Right cardiac atrium (tissue), 5 donors: ENCODE results near the gene CFAP61. TPM values are rescaled to one million over a fixed set of nuclear protein-coding genes. Genes with fewer than 3 reads are reported as not detected.

ENCODE experiments used
- ATAC-seq, 2 donors: fragments of 200-7000 bp; cut with Tn5 transposase; one replicate each; pipeline versions ENCODE4 v1.8.0 to v1.9.1; 2020; ENCODE audit warnings: moderate library complexity in 2 of 2, mild to moderate bottlenecking in 1 of 2
- DNase-seq, 3 donors: peaks; one replicate each; pipeline ENCODE4 v3.0.0-alpha.2; 2020
- H3K27ac ChIP-seq: one replicate; pipeline ENCODE4 v1.5.1; 2013; ENCODE audit warnings: mild to moderate bottlenecking, low read length, control low read depth, moderate library complexity
- H3K27me3 ChIP-seq: one replicate; pipeline ENCODE4 v1.6.1; 2013; ENCODE audit not compliant: control insufficient read depth, insufficient read depth
- H3K4me1 ChIP-seq: one replicate; pipeline ENCODE4 v1.6.1; 2013; ENCODE audit warnings: low read length; ENCODE audit not compliant: control insufficient read depth, insufficient read depth
- H3K4me3 ChIP-seq: one replicate; pipeline ENCODE4 v1.5.1; 2013; ENCODE audit warnings: low read length, control low read depth
- H3K9me3 ChIP-seq: one replicate; pipeline ENCODE4 v1.6.1; 2013; ENCODE audit warnings: low read length; ENCODE audit not compliant: control insufficient read depth
- WGBS: extraction: QIAGEN DNeasy Blood & Tissue Kit; methylation state at CpG from one replicate; pipeline ENCODE4 v1.1.7; 2013; 5-methylcytosine and 5-hydroxymethylcytosine counted together
- intact Hi-C, 4 donors: fragments of 100-400 bp; cut with DNase I; formaldehyde crosslinking; loops; one replicate each; pipeline versions ENCODE4 v1.11.0 to v1.14.0; 2022 to 2023
- polyA plus RNA-seq: library from polyadenylated mRNA; stranded (reverse); fragments of 200-250 nt; gene quantifications from one replicate; pipeline ENCODE4 v1.2.3, GENCODE V29; 2013
- total RNA-seq, 4 donors: library from RNA; stranded (reverse); fragmentation: NEBNext Ultra II Directional; extraction: Animal tissue kit (Norgen Biotek cat#: 25700); gene quantifications; one replicate each; pipeline ENCODE4 v1.2.1, GENCODE V29; 2021
- donor health status: healthy with polysubstance abuse.
- donor health status: DM: no; HTN: yes; CAD: no.
- donor health status: DM: no; HTN: no; CAD: no.
- donor health status: DM: no; HTN: yes; CAD: no; lungs with severe emphysema.
- donor health status: DM: yes; HTN: yes; CAD: no.

Gene CFAP61
- total and polyA plus RNA-seq, 5 donors, result 0.11 to 2.4 (median 0.74) TPM; not detected in 1

GRCh38 chr20:20404633-20405032 is 352.3 kb downstream of the CFAP61 start:
- intact Hi-C loops, result no loop called here
- Histone ChIP-seq H3K4me1 (peaks cover 1% of the 10 kb centered on the region), H3K4me3 (no peak overlapping the region), H3K27ac (no peak overlapping the region), H3K27me3 (no peaks in the 10 kb centered on the region), H3K9me3 (no peaks in the 10 kb centered on the region)
- DNase-seq (no peak), ATAC-seq (no peak)
- 93% methylated on average over 5 of the region's 5 CpGs for WGBS

- Histone ChIP-seq H3K9me3 (no peaks in the 10 kb centered on the region), H3K27ac (no peak overlapping the region), H3K4me1 (peaks cover 1% of the 10 kb centered on the region), H3K27me3 (no peaks in the 10 kb centered on the region), H3K4me3 (no peak overlapping the region)
- WGBS, result 90% methylated on average over 10 of the region's 10 CpGs
- intact Hi-C loops, result no loop called here
- ATAC-seq (no peak), DNase-seq (no peak)
Measured at GRCh38 chr20:20405623-20406022, 353.3 kb downstream of the CFAP61 start.

- peaks cover 1% of the 10 kb centered on the region for H3K4me1 ChIP-seq
- no peak for ATAC-seq
- 86% methylated on average over 2 of the region's 2 CpGs for WGBS
Measured at GRCh38 chr20:20406306-20406705, 354.0 kb downstream of the CFAP61 start.

GRCh38 chr20:20407891-20408805 is 355.8 kb downstream of the CFAP61 start:
- Histone ChIP-seq H3K9me3 (no peaks in the 10 kb centered on the region), H3K4me1 (peaks cover 1% of the 10 kb centered on the region), H3K4me3 (no peak overlapping the region), H3K27me3 (no peaks in the 10 kb centered on the region), H3K27ac (no peak overlapping the region)
- 57% methylated on average over 6 of the region's 6 CpGs for WGBS
- DNase-seq (no peak), ATAC-seq (no peak)
- intact Hi-C loops, result no loop called here

More at GRCh38 chr20:20406306-20406705, 354.0 kb downstream of the CFAP61 start:
- no peak for DNase-seq
- intact Hi-C loops, result no loop called here
- Histone ChIP-seq H3K4me3 (no peak overlapping the region), H3K9me3 (no peaks in the 10 kb centered on the region), H3K27me3 (no peaks in the 10 kb centered on the region), H3K27ac (no peak overlapping the region)

GRCh38 chr20:20409331-20409730 is 357.0 kb downstream of the CFAP61 start:
- no peak for DNase-seq
- intact Hi-C loops, result no loop called here

More at GRCh38 chr20:20409331-20409730, 357.0 kb downstream of the CFAP61 start:
- WGBS, result 96% methylated on average over 4 of the region's 4 CpGs
- no peaks in the 10 kb centered on the region for H3K27me3 ChIP-seq
- H3K9me3 ChIP-seq, result no peaks in the 10 kb centered on the region
- ATAC-seq, result no peak
- no peak overlapping the region for H3K4me3 ChIP-seq
- no peak overlapping the region for H3K27ac ChIP-seq
- H3K4me1 ChIP-seq, result peaks cover 1% of the 10 kb centered on the region

Other genes starting within 250 kb of the CFAP61 start
- gene NAA20, start 35.2 kb upstream of the CFAP61 start, total RNA-seq, result 10 to 100 TPM; 49.4 to 59.5 (median 54.8) TPM
- gene NAA20, start 35.2 kb upstream of the CFAP61 start, polyA plus RNA-seq, result 82.9 TPM
- 10 to 100 TPM; 15.6 to 17.6 (median 16.0) TPM for gene CRNKL1, start 66 bp upstream of the CFAP61 start, total RNA-seq
- 10.9 TPM for gene CRNKL1, start 66 bp upstream of the CFAP61 start, polyA plus RNA-seq